H1 (cell line): Measurements from ENCODE around the gene ARPC2.

ENCODE experiments used
- CHD2 ChIP-seq: IDR thresholded peaks from 2 replicates; pipeline ENCODE4 v1.6.1; 2012; ENCODE audit warnings: low read length, improper control_type of control experiment
- EZH2 ChIP-seq: fragments of 200-600 bp; sonication (generic); IDR thresholded peaks from 2 replicates; pipeline ENCODE4 v1.7.1; 2012; ENCODE audit warnings: low read depth, mild to moderate bottlenecking, moderate library complexity, low read length, inconsistent platforms; ENCODE audit not compliant: severe bottlenecking
- GABPA ChIP-seq: IDR thresholded peaks from 2 replicates; pipeline ENCODE4 v1.6.1; 2011; ENCODE audit warnings: mild to moderate bottlenecking, low read length, moderate library complexity, borderline replicate concordance; ENCODE audit not compliant: insufficient read depth
- HDAC2 ChIP-seq, 2 experiments: fragments of 300-600 bp in 1 of 2; sonication (generic) in 1 of 2; IDR thresholded peaks; 2 replicates each; pipeline ENCODE4 v1.6.1; 2011 to 2012; ENCODE audit warnings: low read depth in 2 of 2, low read length in 2 of 2, mild to moderate bottlenecking in 2 of 2, moderate library complexity in 2 of 2, borderline replicate concordance in 1 of 2, inconsistent platforms in 1 of 2
- MAFK ChIP-seq: IDR thresholded peaks from 2 replicates; pipeline ENCODE4 v1.6.1; 2012; ENCODE audit warnings: low read depth, mild to moderate bottlenecking, improper control_type of control experiment, low read length
- POLR2A ChIP-seq, 2 experiments: IDR thresholded peaks; 1 replicate in 1 of 2; 2 replicates in 1 of 2; pipeline ENCODE4 v1.6.1; 2011; ENCODE audit warnings: low read depth in 2 of 2, low read length in 2 of 2, mild to moderate bottlenecking in 2 of 2; ENCODE audit errors: control extremely low read depth in 1 of 2
- POLR2AphosphoS5 ChIP-seq: IDR thresholded peaks from 2 replicates; pipeline ENCODE4 v1.6.1; 2011; ENCODE audit warnings: low read depth, low read length
- RXRA ChIP-seq: IDR thresholded peaks from 2 replicates; pipeline ENCODE4 v1.6.1; 2011; ENCODE audit warnings: low read depth, mild to moderate bottlenecking, low read length, moderate library complexity; ENCODE audit not compliant: insufficient read depth
- SP2 ChIP-seq: IDR thresholded peaks from 2 replicates; pipeline ENCODE4 v1.6.1; 2012; ENCODE audit warnings: mild to moderate bottlenecking, low read length, inconsistent platforms
- SUZ12 ChIP-seq: fragments of 200-600 bp; sonication (generic); IDR thresholded peaks from 2 replicates; pipeline ENCODE4 v1.6.1; 2012; ENCODE audit warnings: mild to moderate bottlenecking, inconsistent platforms, low read length, moderate library complexity, mixed read lengths
- TF ChIP-seq, protein P1 (sequence below), 3 experiments: IDR thresholded peaks; 1 replicate in 2 of 3; 2 replicates in 1 of 3; pipeline versions ENCODE4 v1.5.1 to v1.6.1; 2011; ENCODE audit warnings: low read length in 3 of 3, mild to moderate bottlenecking in 3 of 3, inconsistent platforms in 2 of 3, low read depth in 1 of 3, moderate library complexity in 1 of 3; ENCODE audit not compliant: insufficient read depth in 1 of 3; ENCODE audit errors: control extremely low read depth in 1 of 3
- TF ChIP-seq, protein P2 (sequence below): IDR thresholded peaks from 2 replicates; pipeline ENCODE4 v1.6.1; 2012; ENCODE audit warnings: inconsistent platforms

DNA sequence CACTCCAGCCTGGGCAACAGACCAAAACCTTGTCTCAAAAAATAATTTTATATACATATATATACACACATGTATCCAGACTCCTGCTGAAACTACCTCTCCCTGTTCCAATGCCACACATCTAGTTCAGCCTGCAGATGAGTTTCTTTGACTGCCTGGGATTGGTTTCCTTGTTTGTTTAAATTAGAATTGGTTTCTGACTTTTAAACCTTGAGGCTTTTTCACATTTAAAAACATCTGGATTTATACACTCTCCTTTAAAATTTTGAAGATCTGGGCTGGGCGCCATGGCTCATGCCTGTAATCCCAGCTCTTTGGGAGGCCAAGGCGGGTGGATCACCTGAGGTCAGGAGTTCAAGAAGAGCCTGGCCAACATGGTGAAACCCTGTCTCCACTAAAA lies 28.5 kb upstream of the ARPC2 start:
- TF ChIP-seq EZH2 (no peak), MAFK (no peak), POLR2AphosphoS5 (no peak), SP2 (no peak), HDAC2 (IDR thresholded peaks at IDR 0.05; ENCODE audit: borderline replicate concordance in 1 of 2, low read depth in 2 of 2, low read length in 2 of 2) (no peak), POLR2A (IDR thresholded peaks at IDR 0.05; ENCODE audit: control extremely low read depth in 1 of 2, low read depth in 2 of 2, low read length in 2 of 2) (no peak), CHD2 (no peak), GABPA (no peak), RXRA (no peak), SUZ12 (no peak)
- TF ChIP-seq, protein P1, sequence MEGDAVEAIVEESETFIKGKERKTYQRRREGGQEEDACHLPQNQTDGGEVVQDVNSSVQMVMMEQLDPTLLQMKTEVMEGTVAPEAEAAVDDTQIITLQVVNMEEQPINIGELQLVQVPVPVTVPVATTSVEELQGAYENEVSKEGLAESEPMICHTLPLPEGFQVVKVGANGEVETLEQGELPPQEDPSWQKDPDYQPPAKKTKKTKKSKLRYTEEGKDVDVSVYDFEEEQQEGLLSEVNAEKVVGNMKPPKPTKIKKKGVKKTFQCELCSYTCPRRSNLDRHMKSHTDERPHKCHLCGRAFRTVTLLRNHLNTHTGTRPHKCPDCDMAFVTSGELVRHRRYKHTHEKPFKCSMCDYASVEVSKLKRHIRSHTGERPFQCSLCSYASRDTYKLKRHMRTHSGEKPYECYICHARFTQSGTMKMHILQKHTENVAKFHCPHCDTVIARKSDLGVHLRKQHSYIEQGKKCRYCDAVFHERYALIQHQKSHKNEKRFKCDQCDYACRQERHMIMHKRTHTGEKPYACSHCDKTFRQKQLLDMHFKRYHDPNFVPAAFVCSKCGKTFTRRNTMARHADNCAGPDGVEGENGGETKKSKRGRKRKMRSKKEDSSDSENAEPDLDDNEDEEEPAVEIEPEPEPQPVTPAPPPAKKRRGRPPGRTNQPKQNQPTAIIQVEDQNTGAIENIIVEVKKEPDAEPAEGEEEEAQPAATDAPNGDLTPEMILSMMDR (IDR thresholded peaks at IDR 0.05; ENCODE audit: control extremely low read depth in 1 of 3, insufficient read depth in 1 of 3, low read depth in 1 of 3, low read length in 3 of 3) = no peak
- TF ChIP-seq, protein P2, sequence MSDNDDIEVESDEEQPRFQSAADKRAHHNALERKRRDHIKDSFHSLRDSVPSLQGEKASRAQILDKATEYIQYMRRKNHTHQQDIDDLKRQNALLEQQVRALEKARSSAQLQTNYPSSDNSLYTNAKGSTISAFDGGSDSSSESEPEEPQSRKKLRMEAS = no peak
